ENCODE measurements around the gene PWP1.
"Not testable (repeated sequence)": the region's sequence is repeated elsewhere in the genome, so short reads cannot be mapped to it uniquely, and the experiment has no call there.

PWP1 gene

DNA sequence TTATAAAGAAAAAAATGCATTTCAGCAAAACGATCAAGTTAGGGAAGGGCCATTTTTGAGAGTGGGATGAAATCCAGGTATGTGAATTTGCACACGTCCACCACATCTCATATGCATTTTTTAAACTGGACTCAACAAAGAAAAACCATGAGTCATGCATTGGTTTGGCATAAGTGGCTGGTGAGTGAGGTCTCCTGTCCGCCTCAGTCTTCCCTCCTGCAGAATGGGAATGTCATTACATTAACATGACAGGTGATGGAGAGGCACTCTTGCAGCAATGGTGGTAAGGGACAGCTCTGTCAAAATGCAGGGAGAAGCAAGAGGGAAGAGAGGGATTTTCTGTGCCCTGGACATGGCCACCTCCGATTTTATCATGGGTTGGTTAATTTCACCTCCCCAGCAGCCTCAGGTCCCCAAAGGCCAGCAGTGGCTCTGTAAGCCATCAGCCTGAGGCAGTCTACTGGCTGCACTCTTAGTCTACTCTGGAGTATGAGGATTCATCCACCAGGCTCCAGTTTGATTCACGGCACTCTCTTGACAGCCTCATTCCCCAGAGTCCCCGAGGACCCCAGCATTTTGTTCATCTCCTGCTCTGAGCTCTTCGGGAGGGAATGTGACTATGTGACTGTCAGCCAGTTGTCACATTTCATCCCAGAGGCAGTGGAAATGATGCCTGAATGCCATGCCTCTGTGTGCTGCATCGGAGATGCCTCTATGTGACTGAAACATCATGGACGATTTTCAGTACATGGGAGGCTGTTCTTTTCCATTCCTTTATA is 17.1 kb upstream of the PWP1 start:
- DNase-seq, result no peak

DNA sequence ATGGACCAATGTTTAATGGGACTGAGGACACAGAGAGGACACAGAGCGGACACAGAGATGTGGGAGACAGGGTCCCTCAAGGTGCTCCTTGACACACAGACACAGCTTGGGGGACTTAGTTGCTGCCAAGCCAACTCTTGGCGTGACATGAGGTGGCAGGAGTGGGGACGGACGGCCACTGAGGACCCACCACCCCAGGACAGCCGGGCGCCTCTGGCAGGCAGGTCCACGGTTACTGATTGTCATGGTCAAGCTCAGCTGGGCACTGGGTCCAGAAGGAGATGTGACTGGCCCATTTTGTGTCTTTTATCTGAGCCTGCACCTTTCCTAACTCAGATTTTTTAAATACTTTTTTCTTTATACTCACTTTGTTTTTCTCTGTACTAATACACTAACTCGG is 15.7 kb upstream of the PWP1 start:
- DNase-seq, result no peak

DNA sequence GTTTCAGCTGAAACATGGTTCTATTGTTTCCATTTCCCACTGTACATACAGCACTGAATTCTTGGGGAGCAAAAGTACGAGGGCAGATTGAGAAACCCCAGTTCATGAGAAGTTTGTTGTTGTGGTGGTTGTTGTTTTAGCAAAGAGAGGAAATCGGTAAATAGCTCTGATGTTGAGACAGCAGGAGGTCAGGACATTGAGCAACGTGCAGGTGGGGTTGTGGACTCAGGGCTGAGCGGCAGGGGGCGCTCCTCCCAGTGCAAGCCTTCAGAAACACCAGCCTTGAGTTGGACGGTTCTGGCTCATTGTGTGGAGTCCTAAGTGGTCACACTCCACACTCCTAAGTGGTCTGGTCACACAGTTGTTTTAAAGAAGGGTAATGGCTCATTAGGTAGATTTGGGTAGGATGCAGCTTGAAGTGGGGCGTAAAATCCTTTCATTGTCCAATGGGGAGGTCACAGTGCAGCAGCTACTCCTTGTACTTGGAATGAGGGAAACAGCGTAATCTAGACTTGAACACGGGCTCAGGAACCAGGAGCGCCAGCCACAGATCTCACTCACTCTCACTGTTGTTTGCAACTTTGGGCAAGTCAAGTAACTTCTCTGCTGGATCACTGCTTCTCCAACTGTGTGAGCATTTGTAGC is 14.5 kb upstream of the PWP1 start:
- DNase-seq, result no peak

DNA sequence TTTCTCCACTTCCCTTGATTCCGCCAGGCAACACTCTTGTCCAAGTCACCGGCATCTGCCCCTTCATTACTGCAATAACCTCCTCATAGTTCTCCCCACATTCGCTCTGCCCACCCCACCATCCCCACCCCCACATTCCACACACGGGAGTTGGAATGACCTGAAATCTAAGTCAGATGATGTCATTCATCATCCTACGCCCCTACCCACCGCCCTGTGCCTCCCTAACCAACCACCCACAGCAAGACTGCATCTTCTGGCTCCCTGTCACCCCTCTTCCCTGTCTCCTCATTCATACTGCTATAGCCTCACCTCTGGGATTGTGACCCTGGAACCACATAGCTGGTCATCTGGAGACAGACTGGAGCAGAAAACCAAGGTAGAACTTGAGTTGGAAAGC is 7.9 kb upstream of the PWP1 start:
- no peak for DNase-seq

DNA sequence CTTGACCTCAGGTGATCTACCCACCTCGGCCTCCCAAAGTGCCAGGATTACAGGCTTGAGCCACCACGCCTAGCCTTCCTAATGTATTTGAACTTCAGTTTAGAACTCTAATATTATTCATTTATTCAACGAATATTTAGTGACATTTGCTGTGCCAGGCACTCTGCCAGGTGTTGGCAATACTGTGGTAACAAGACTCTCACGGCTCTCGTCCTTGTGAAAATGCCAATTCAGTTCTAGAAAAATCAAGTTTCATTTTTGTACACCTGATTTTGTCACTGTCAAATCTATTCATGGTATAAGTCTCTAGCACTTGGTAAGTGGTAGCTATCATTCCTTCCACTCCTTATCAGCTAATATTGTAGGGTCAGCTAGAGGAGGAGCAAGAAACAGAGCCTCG is 6.3 kb upstream of the PWP1 start:
- no peak for DNase-seq

DNA sequence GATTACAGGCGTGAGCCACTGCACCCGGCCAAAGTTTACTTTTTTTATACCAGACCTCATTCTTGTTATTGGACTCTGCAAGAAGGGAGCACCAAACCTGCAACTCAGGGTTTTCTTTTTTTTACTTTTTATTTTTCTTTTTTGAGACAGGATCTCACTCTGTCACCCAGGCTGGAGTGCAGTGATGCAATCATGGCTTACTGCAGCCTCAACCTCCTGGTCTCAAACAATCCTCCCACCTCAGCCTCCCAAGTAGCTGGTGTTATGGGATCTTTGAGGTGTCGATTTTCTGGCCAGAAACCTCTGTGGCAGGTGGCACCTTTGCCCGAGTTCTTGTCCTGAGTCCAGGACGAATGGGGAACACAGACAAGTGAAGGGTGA is 4.2 kb upstream of the PWP1 start:
- no peak for DNase-seq

DNA sequence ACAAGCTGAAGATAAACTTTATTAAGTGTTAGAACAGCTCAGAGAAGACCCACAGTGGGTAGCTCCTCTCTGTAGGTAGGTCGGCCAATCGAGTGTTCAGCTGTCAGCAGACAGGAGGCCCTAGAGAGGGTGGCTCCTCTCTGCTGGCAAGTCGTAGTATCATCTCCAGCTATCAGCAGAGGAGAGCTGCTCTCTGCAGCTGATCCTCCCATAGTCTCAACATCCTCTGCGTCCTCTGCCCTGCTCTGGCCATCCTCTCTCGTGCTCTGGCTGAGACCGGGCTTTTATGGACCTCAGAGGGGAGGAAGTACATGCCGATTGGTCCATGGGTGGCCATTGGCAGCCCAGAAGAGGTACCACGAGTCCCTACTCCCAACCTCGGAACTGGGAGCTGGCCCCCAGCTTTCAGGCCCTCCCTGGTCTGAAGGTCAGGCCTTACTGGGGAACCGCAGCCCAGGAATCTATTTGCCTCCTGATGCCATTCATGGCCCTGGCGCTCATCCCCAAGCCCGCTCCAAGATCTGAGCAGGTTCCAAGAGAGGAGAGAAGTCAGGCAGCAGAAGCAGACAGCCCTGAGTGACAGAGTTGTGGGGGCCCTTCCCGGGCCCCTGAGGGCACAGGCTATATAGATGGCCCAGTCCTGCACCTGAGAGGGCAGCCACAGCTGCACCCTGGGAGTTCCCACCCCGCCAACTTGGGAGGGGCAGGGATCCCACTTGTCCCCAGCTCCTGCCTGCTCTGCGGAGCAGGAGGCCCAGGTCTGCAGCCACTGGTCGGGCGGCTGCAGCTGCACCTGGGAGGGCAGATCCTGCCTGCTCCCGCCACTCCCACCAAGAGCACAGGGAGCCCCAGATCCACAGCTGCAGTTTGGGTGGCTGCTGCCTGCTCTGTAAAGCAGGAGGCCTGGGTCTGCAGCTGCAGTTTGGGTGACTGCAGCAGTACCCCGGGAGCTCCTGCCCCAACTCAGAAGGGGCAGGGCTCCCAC is 3.5 kb upstream of the PWP1 start:
- DNase-seq, result no peak

DNA sequence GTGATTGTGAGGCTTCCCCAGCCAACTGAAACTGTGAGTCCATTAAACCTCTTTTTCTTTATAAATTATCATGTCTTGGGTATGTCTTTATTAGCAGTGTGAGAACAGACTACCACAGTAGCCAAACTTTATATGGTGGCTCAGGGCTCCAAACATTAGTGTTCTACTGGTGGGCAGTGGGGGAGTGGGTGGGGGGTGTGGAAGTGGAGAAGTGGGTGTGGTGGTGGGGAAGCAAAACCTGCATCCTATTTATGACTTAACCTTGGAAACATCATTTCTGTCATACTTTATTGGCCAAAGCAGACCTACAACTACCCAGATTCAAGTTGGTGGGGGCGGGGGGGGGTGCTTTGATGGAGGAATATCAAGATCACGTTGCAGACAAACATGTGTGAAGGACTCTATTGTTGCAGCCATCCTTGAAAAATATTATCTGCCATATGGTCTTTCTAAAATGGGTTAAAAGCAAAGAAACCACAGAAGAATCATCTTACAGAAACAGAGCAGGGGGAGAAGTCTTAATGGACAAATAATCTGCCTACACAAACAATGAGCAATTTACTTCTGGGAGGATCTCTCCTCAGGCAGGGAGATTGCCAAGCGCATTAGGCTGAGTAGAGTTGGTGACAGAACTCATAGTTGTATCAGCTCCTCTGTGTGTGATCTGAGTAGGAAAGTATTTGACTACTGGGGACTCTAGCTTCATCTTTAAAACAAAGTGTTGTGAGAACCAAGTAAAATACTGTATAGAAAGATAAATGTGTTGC is 1.4 kb upstream of the PWP1 start:
- DNase-seq, result no peak

DNA sequence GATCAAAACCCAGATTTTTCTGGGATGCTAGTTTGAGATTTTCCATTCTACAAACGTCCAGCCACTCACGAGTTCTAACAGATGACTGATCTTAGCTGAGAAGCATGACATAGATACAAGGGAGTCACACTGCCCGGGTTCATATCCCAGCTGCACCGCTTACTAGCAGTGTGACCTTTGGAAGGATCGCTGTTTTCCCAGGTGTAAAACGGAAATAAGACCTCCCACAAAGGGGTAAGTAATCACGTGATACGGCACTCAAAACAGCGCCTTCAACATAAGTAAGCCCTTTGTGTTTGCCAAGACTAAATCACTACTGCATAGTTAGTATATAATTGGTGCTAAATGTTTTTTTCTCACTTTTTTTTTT is 624 bp upstream of the PWP1 start:
- no peak for DNase-seq

DNA sequence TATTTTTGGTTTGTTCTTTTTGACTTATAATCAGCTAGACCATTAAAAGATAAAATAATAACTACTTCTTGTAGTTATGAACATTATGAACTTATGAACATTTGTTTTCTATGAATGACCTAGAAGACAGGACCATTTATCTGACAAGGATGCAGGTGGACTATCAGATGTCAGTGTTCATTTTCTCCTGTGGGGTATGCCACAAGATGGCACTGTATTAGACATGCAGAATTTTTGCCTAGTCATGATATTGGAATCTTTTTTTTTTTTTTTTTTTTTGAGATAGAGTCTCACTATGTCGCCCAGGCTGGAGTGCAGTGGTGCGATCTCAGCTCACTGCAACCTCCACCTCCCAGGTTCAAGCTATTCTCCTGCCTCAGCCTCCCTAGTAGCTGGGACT is 10.2 kb downstream of the PWP1 start:
- DNase-seq, result not testable (repeated sequence)

DNA sequence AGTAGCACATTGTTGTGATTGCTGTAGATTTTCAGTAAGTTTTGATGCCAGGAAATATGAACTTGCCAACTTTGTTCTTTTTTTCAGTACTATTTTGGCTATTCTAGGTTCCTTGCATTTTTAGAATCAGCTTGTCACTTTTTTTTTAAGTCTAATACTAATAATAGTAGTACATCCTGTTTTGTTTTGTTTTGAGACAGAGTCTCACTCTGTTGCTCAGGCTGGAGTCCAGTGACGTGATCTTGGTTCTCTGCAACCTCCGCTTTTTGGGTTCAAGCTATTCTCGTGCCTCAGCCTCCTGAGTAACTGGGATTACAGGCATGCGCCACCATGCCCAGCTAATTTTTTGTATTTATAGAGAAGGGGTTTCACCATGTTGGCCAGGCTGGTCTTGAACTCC is 16.5 kb downstream of the PWP1 start:
- DNase-seq, result no peak

DNA sequence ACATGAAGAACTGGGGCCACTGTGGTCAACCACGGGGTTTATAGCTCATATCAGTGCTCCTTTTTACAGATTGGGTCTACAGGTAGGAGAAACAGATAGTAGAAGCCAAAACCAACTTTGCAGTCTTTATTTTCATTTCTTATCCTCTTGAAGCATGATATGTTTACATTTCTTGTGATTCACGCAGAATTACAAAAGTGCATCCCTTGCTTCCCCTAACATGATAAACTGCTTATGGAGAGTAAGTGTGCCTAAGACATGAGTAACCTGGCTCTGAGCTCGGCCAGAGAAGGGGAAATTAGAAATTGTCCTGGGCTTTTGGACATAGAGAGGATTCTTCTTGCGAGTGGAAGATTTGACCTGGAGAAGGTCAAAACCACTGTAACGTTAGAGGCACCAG is 18.4 kb downstream of the PWP1 start:
- no peak for DNase-seq

DNA sequence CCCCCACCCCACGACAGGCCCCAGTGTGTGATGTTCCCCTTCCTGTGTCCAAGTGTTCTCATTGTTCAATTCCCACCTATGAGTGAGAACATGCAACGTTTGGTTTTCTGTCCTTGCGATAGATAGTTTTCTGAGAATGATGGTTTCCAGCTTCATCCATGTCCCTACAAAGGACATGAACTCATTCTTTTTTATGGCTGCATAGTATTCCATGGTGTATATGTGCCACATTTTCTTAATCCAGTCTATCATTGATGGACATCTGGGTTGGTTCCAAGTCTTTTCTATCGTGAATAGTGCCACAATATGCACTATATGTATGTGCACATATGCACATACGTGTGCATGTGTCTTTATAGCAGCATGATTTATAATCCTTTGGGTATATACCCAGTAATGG is 19.9 kb downstream of the PWP1 start:
- DNase-seq, result not testable (repeated sequence)

DNA sequence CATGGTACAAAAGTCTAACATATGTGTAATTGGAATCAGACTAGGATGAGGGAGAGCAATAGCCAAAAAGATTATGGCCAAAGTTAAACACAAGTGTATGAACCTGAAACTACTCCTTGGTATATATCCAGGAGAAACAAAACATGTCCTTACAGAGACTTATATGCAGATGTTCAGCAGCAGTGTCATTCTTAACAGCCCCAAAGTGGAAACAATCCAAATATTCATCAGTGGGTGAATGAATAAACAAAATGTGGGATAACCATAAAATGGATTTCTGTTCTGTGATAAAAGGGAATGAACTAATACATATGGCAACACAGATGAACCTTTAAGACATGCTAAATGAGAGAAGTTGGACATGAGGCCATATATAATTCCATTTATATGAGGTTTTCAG is 30.2 kb downstream of the PWP1 start:
- DNase-seq, result no peak

DNA sequence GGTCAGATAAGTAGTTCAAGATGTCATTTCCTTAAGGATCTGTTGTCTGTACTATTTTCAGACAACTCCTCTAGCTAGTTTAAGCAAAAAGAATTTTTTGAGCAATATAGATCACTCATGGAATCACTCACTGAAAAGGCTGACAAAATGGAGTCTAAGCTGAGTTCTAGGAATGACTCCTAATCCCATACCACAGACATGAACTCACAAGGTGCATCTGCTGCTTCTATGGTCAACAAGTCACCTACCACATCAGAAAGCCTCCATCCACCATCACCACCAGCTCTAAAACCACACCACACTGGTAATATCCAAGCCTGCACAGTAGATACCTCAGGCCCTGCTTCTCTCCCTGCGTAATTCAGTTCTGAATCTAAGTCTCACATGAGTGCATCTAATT is 33.0 kb downstream of the PWP1 start:
- no peak for DNase-seq

DNA sequence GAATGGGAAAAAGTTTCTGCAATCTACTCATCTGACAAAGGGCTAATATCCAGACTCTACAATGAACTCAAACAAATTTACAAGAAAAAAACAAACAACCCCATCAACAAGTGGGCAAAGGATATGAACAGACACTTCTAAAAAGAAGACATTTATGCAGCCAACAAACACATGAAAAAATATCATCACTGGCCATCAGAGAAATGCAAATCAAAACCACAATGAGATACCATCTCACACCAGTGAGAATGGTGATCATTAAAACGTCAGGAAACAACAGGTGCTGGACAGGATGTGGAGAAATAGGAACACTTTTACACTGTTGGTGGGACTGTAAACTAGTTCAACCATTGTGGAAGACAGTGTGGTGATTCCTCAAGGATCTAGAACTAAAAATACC is 41.7 kb downstream of the PWP1 start:
- not testable (repeated sequence) for DNase-seq

DNA sequence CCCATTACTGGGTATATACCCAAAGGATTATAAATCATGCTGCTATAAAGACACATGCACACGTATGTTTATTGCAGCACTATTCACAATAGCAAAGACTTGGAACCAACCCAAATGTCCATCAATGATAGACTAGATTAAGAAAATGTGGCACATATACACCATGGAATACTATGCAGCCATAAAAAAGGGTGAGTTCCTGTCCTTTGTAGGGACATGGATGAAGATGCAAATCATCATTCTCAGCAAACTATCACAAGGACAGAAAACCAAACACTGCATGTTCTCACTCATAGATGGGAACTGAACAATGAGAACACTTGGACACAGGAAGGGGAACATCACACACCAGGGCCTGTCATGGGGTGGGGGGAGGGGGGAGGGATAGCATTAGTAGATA is 42.1 kb downstream of the PWP1 start:
- DNase-seq, result not testable (repeated sequence)

DNA sequence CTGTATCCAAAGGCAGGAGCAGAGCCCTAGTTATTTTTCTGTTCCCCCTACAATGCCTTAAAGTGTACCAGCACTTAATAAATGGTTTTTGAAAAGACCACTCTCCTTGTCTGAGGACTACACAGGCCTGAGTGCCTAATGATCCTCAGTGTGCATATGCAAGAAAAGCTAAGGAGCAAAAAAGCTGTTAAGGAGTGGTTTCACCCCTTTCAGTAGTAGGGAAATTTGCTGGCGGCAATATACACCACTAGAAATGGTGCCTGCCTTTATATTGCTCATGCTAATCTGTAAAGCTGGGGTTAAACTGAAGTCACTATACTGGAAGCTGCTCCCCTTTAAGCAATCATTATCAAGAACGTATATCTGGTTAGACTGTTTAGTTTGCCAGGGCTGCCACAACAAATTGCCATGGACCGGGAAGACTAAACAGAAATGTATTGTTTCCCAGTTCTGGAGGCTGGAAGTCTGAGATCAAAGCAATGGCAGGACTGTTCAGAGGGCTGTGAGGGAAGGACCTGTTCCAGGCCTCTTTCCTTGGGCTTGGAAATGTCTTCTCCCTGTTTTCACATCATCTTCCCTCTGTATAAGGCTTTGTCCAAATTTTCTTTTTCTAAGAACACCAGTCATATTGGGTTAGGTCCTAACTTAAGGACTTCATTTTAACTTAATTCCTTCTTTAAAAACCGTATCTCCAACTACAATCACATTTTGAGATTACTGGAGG is 45.2 kb downstream of the PWP1 start:
- DNase-seq, result no peak

DNA sequence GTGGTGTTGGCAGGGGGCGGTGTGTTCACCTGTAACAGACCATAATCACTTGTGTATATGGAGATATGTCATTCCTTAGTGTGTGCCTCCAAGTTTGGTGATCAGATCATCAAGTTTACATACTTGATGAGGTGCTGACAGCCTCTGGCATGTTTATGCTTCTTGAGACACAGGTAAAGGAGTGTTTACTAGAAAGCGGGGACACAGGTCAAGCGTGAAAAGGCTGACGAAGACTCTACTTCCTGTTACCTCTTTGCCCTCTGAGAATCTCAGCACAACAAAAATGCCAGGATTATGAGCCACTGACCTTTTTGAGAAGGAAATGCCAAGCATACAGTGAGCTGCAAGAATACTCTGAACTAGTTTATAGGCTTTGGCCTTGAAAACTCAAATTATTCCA is 45.8 kb downstream of the PWP1 start:
- no peak for DNase-seq

DNA sequence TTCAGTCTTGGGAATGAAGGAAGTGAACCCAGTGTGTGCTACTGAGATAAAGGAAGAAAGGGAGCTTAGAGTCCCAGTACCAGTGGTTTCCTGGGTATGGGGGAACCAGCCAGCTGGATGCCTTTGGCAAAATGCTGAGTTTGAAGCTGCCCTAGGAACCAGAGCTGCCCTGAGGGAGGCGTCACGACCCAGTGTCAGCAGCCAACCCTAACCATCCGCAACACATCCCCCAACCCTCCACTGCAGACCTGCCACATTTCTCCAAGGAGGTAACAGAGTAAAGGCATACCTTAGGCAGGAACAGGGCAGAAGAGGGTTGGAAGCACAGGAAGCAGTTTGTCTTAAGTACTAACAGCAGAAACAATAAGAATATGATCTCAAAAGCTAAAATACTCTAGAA is 46.8 kb downstream of the PWP1 start:
- DNase-seq, result no peak

DNA sequence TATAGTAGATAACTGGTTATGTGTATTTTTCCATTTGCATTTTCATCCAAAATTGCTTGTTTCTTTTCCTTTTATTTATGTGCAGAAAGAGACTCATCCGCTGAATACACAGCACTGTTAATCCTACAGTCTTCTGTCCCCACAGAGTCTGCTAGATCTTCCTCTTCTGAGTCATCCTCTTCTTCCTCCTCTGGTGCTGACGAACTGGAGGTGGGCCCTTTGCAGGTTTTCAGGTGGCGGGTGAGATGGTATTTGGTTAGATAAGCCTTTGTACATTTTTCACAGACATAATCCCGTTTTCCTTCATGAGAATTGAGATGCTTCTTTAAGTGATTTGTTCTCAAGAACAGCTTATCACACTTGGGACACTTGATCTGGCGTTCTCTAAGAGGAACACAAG is 48.5 kb downstream of the PWP1 start:
- DNase-seq, result no peak

DNA sequence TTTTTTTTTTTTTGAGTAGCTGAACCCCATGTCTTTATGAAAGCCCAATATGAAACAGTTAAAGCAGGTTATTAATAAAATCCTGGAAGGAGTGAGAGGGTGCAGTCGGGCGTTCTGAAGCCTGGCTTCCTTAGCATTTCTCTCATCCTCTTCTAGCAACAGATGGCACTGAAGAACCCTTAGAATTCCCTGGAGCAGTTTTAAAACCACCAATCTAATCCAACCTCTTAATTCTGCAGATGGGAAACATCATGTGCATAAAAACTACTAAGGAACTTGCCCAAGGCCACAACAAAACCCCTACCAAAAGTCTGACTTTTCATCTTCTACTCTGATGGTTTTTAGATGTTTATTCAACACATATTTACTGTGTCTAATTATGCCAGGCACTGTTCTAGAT is 50.2 kb downstream of the PWP1 start:
- DNase-seq, result no peak

All from NCI-H1436 treated with DMSO at 0.1 percent for 48 hours (cell line).